Endothelial cell of umbilical vein (primary cell): ENCODE data around the gene TTC34.

Source experiments
- EZH2 ChIP-seq: IDR thresholded peaks from 2 replicates; pipeline ENCODE4 v1.6.1; 2012; ENCODE audit warnings: borderline replicate concordance, low read depth, mild to moderate bottlenecking, moderate library complexity, low read length, inconsistent platforms; ENCODE audit not compliant: severe bottlenecking
- GATA2 ChIP-seq: IDR thresholded peaks from 2 replicates; pipeline ENCODE4 v1.7.0; 2011; ENCODE audit warnings: low read depth, mild to moderate bottlenecking, moderate library complexity, mixed read lengths, low read length; ENCODE audit not compliant: insufficient read length, insufficient read depth
- POLR2A ChIP-seq: IDR thresholded peaks from 2 replicates; pipeline ENCODE4 v1.6.1; 2012; ENCODE audit warnings: low read depth, mild to moderate bottlenecking, control low read depth, low read length
- POLR2AphosphoS5 ChIP-seq: IDR thresholded peaks from 2 replicates; pipeline ENCODE4 v1.6.1; 2012; ENCODE audit warnings: low read depth, mild to moderate bottlenecking, control low read depth, low read length, moderate library complexity; ENCODE audit not compliant: insufficient read depth
- TF ChIP-seq, protein P1 (sequence below), 2 donors: IDR thresholded peaks; 1 replicate in 1 of 2; 2 replicates in 1 of 2; pipeline ENCODE4 v1.5.1; 2011; ENCODE audit warnings: low read length in 2 of 2, mild to moderate bottlenecking in 2 of 2, moderate library complexity in 2 of 2, control low read depth in 1 of 2, inconsistent platforms in 1 of 2, low read depth in 1 of 2; ENCODE audit not compliant: insufficient read depth in 1 of 2; ENCODE audit errors: extremely low read depth in 1 of 2
- TF ChIP-seq, protein P2 (sequence below): IDR thresholded peaks from 2 replicates; pipeline ENCODE4 v1.6.1; 2011; ENCODE audit not compliant: insufficient read depth, insufficient read length

DNA sequence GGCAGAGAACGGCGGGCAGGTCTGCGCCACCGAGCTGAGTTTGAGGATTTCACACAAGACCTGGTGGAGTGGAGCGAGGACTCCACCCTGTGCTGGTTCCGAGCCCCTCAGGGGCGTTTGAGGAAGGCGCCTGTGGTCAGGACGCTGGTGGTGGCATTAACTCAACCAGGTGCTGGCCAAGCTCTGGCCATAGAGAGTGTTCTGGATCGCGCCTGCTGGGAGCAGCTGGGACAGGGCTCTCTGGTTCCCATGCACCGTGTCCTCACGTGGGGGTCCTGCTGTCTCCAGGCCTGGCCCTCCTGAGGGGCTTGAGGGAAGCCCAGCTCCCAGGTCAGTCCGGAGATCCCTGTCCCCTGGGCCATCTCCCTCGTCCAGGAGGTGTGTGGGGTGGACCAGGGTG is 24.8 kb upstream of the TTC34 start:
- TF ChIP-seq, protein P1, sequence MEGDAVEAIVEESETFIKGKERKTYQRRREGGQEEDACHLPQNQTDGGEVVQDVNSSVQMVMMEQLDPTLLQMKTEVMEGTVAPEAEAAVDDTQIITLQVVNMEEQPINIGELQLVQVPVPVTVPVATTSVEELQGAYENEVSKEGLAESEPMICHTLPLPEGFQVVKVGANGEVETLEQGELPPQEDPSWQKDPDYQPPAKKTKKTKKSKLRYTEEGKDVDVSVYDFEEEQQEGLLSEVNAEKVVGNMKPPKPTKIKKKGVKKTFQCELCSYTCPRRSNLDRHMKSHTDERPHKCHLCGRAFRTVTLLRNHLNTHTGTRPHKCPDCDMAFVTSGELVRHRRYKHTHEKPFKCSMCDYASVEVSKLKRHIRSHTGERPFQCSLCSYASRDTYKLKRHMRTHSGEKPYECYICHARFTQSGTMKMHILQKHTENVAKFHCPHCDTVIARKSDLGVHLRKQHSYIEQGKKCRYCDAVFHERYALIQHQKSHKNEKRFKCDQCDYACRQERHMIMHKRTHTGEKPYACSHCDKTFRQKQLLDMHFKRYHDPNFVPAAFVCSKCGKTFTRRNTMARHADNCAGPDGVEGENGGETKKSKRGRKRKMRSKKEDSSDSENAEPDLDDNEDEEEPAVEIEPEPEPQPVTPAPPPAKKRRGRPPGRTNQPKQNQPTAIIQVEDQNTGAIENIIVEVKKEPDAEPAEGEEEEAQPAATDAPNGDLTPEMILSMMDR (IDR thresholded peaks at IDR 0.05; ENCODE audit: extremely low read depth in 1 of 2, insufficient read depth in 1 of 2, low read depth in 1 of 2, low read length in 2 of 2) = no peak
- TF ChIP-seq EZH2 (no peak), POLR2A (no peak), POLR2AphosphoS5 (no peak), GATA2 (no peak)
- TF ChIP-seq, protein P2, sequence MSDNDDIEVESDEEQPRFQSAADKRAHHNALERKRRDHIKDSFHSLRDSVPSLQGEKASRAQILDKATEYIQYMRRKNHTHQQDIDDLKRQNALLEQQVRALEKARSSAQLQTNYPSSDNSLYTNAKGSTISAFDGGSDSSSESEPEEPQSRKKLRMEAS = no peak
